Fibroblast of peridontal ligament (primary cell): Measurements from ENCODE around the gene MRNIP.

Source experiments
- DNase-seq: peaks from one replicate; pipeline ENCODE4 v3.0.0-alpha.2; 2010; ENCODE audit errors: extremely low read depth

MRNIP gene

DNA sequence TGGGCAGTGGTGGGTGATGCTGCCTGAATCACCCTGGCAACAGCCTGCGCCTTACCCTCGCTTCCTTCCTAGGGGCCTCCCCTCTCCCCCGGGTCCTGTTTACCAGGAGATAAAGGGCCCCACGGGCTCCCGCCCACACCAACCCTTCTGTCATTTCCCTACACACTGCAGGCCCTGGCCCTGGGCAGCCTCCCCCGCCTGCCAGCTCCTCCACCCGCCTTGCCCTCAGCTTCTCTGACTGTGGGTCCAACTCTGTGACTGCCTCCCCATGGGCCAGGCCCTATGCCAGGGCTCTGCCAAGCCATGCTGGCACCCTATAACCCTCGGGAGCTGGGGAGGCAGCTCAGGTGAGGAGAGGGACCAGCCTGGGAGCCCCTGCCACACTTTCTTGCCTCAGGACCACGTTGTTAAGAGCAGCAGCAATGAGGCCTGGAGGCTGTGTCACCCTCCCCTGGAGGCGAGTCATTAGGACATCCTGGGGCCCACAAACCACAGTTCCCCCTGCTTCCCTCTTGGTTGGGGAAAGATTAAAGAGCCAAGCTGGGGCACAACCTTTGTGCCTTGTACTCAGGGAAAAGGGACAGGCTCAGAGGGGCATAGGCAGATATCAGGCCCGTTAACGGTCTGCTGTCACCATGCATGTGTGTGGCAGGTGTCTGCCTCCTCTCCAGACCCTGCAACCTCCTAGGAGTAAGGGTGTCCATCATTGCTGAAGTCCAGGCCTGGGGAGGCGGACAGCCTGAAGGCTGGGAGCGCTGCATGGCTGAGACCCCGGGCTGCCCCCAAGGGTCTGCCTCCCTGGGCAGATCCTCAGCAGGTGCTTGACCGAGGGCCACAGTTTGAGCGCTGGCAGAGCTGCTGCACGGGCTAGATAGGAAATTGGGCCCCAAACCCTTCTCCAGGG, 54.7 kb downstream of the MRNIP start:
- no peak for DNase-seq

DNA sequence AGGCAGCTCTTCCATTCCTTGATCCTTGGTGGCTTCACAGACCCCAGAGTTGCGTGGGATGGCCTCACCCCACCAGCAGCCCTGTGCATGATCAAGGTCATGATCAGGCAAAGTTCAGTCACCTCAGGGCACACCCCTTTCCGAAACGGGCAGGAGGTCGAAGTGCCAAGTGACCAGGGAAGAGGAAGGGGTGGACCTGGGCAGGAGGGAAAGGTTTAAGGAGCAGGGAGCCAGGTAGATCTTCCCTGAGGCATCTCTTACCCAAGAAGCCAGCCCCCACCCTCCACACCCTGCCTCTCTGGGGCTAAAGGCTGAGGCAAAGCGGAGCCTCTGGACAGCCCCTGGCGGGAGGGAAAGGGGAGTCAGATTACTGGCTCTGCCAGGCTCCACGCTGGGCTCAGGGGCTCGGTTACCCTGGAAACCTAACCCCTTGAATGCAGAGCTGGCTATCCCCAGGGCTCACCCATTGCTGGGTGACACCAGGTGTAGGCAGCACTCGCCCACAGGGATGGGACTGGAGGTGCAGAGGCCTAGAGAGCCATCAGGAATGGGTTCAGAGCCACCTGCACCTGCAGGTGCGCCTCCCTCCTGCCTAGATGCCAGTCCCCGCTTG, 55.6 kb downstream of the MRNIP start:
- no peak for DNase-seq

DNA sequence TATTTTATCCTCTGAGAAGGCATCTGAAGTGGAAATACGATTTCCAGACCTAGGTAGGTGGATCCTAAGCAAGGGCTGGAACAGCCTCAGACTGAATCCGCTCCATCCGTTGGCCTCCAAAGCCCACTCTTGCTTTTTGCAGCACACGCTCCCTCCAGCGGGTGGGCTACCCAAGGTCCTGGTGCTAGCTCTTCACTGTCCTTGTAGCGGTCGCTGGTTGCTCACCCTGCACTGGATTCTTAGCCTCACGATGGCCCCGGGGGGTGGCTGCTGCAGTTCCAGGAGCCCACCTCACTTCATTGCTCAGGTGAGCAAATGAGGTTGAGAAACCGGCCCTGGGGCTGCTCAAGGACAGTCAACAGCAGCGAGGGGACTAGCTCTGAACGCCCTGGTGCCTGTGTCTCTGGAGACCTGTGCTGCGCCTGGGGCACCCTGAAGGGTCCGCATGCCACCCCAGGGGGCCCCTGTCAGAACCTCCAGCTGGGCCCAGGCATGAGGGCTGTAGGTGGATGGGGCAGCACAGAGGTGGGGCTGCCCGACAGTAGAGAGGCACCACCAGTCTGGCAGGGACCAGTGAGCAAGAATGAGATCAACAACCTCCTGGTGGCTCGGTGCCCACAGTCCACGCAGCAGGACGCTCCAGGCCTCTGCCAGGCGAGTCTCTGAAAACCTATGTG, 56.3 kb downstream of the MRNIP start:
- no peak for DNase-seq

DNA sequence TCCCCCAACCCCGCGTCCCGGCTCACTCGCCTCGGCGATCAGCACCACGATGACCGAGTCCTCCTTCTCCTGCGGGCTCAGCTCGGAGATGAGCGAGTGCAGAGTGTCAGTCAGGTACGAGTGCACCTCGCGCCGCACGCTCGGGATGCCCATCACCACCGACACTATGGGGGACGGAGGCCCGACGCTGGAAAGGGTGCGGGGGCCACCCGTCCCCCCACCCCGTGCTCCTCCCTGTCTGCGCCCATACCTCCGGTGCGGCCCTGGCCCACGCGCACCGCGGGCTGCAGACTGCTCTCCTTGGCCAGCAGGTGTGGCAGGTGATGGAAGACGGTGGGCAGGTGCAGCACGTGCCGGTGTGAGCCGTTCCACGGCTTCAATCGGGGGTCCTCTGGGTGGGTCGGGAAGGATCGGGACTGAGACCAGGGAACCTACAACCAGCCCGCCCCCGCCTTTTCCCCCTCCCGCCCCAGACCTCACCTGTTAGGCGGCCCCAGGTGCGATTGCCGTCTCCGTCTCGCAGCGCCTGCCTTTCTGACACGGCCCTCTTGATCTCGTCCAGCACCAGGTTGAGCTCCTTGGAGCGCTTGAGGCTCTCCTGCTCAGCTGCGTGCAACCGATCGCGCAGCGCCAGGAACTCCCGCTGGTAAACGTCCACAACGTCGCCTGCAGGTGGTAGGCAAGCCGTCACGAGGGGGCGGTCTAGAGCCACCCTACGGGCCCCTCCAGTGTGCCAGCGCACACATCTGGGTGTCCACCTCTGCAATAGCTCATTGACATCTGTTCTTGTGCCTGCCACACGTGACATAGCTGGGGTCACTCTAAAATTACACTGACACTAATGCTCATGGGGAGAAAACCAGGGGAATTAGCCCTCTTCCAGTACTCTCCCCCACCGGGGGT, 57.1 kb downstream of the MRNIP start:
- DNase-seq = peak; percentile 35

- no peak for DNase-seq
Measured at GRCh38 chr5:179800696-179801201, 57.9 kb downstream of the MRNIP start.

DNA sequence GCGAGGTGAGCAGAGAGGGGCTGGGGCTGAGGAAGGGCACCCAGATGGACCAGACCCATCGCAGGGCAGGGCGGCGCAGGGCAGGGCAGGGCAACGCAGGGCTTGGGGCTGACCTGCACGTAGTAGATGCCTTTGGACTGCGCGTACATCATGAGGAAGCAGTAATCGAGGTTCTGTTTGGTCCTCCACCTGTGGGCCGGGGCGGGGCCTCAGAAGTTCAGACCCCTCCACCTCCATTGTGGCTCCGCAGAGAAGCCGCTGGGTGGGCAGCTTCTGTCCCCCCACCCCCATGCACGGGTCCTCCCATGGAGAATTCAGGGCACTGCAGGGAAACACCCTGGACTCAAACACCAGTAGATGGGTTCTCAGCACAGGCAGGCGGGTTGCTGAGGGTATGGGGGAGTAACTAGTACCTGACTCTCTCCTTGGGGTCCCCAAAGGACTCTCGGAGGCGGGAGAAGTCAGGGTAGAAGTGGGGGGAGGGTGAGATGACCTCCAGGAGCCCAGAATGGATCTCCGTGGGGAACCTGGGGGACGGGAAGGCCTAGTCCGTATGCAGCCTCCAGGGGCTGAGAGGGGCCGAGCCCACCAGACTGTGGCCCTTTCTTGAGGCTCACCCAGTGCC, 58.4 kb downstream of the MRNIP start:
- no peak for DNase-seq

DNA sequence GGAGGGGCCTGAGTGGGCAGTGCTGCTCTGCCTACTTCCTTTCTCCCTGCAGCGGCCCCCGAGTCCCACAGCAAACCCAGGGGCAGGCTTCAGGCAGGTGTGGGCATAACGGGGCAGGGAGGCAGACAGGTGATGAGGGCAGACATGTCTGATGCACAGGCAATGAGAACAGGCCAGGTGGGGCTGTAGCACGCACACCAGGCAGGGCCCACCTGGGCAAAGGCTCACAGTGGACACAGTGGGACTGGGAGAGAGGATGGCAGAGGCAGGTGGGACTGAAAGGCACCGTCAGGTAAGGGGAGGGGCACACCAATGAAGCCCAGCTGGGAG, 59.0 kb downstream of the MRNIP start:
- DNase-seq = no peak

DNA sequence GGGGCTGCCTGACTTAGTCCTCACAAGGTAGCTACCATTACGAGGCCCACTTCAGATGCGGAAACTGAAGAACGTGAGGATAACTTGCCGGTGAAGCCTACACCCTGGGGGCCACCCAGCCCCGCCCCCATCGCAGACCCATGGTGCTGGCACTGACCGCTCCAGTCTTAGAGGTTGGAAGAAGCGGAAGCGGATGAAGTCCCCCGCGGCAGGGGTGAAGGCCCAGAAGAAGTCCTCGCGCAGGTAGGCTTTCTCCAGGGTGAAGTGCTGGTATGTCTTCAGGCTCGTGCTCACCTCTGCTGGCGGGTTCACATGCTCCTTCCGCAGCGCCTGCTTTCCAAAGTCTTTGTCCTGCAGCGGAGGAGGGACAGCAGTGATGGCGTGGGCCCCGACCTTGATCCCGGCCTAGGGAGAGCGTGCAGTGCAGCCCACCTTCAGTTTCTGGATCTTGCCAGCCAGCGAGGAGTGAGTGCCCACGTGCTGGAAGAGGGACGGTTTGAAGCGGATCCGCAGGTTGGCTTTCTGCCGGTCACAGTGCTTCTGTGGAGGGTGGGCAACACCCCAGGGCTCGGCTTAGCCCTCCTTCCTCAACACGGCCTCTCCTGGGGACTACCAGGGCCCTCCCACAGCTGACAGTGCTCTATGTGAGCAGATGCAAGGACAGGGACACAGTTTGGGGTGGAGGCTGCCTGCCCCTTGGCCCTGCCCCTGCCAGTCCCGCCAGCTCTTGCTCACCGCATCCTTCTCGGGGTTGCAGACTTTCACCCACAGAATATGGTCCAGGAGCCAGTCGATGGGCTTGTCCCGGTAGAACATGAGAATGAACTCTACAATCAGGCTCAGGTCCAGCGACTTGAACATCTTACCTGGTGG, 59.6 kb downstream of the MRNIP start:
- DNase-seq = no peak

GRCh38 chr5:179798144-179798770, 60.4 kb downstream of the MRNIP start:
- no peak for DNase-seq

GRCh38 chr5:179797741-179798140, 60.9 kb downstream of the MRNIP start:
- no peak for DNase-seq

- DNase-seq = no peak
Measured at GRCh38 chr5:179796877-179797608, 61.6 kb downstream of the MRNIP start.

DNA sequence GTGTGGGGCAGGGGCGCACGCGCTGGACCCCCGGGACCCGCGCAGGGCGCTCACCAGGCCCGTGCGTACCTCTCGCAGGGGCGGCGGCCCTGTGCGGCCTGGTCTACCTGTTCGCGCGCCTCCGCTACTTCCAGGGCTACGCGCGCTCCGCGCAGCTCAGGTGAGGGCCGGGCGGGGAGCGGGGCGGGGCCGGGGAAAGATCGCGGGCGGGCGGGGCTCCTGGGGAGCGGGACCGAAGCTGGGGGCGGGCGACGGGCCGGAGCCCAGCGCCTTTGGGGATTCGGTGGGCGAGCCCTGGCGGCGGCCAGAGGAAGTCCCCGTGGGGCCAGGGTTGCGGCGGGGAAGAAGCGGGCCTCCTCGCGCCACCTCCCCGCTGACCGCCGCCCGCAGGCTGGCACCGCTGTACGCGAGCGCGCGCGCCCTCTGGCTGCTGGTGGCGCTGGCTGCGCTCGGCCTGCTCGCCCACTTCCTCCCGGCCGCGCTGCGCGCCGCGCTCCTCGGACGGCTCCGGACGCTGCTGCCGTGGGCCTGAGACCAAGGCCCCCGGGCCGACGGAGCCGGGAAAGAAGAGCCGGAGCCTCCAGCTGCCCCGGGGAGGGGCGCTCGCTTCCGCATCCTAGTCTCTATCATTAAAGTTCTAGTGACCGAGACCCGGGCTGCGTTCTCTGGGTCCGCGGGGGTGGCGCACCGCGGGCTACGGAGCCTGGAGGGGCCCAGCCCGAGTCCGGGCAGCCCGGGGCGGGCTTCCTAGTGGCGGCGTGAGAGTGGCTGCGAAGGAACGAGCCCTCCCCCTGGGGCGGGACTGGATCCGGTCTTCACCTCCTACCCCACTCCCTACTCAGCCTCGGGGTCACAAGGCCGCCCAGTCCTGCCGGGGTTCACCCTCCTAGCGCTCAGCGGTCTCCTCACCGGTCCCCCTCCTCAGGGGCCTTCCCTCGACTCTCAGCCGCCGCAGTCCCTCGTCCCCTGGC, 62.5 kb downstream of the MRNIP start:
- peak; percentile 67 for DNase-seq

DNA sequence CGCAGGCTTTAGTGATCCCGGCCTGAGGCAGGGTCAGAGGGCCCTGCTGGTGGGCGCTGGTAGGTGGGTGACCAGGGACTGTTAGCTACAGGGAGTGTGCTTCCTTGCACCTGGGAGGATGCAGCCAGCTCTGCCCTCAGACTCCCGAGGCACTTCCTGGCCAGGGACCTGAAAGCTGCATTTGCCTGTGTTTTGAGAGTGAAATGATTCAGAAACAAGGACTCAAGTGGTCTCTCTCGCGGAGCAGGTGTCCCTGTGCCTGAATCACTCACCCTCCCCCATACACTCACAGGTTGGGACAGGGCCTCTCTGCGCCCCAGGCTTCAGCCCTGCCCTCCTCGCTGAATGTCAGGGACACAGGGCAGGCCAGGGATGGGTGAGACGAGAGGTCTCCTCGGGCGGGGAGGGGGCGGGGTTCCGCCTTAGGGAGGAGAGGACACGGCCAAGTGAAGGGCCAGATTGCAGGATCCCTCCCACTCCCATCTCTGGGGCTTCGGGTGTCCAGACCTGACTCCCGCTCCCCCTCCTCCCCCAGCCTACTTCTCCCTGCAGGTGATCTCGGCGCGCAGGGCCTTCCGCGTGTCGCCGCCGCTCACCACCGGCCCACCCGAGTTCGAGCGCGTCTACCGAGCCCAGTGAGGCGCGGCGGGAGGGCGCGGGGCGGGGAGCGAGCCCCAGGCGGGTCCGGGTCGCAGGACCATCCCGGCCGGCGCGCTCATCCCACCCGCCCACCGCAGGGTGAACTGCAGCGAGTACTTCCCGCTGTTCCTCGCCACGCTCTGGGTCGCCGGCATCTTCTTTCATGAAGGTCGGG, 63.4 kb downstream of the MRNIP start:
- DNase-seq = no peak

GRCh38 chr5:179794575-179794974, 64.0 kb downstream of the MRNIP start:
- DNase-seq = no peak

DNA sequence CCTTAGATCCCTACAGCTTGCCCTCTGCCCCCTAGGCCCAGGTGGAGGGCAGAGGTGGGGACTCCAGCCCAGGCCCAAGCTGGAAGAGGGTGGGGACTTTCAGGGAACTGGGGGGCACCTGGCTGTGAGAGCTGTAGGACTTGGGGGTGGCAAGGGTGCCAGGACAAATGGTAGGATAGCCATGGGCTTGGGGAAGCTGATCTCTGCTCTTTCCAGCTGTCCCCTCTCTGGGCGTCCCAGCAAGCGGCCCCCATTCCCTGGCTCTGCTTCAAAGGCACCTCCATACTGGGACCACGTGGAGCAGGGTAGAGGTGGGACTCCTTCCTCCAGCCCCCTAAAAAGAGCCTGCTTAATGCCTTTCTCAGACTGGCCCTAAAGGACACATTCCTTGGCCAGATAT, 64.4 kb downstream of the MRNIP start:
- no peak for DNase-seq

GRCh38 chr5:179793468-179794139, 65.0 kb downstream of the MRNIP start, which contains the start of gene LTC4S:
Gene LTC4S (plus strand): TSS chr5:179793986. CDS start chr5:179794081, 95 bp downstream.
- DNase-seq = peak; percentile 61
